GM19035 (cell line): ENCODE results near the gene SERPINA5.

Source experiments
- ATAC-seq: cut with Tn5 transposase; IDR thresholded peaks from one replicate; pipeline ENCODE4 v1.9.1; 2021; ENCODE audit not compliant: unreplicated experiment

The SERPINA5 gene

GRCh38 chr14:94581127-94581999 is at the start of gene SERPINA5:
Gene SERPINA5 (plus strand): TSS chr14:94581426. CDS start chr14:94587363, 5,937 bp downstream.
- ATAC-seq = no peak

- no peak for ATAC-seq
Observed at GRCh38 chr14:94532447-94532846, 48.8 kb upstream of the SERPINA5 start.

- no peak for ATAC-seq
Observed at GRCh38 chr14:94535506-94535905, 45.7 kb upstream of the SERPINA5 start.

- ATAC-seq = no peak
Observed at GRCh38 chr14:94536836-94537235, 44.4 kb upstream of the SERPINA5 start.

GRCh38 chr14:94538070-94538740 is 43.0 kb upstream of the SERPINA5 start:
- ATAC-seq = no peak

GRCh38 chr14:94539181-94539580 is 42.0 kb upstream of the SERPINA5 start:
- ATAC-seq = no peak

- ATAC-seq = no peak
Observed at GRCh38 chr14:94540031-94540794, 41.0 kb upstream of the SERPINA5 start.

GRCh38 chr14:94541234-94541975 is 39.8 kb upstream of the SERPINA5 start:
- no peak for ATAC-seq

- ATAC-seq = no peak
Observed at GRCh38 chr14:94542111-94542810, 39.0 kb upstream of the SERPINA5 start.

GRCh38 chr14:94542811-94543440 is 38.3 kb upstream of the SERPINA5 start:
- ATAC-seq = no peak

- ATAC-seq = no peak
Observed at GRCh38 chr14:94543449-94544124, 37.6 kb upstream of the SERPINA5 start.

- no peak for ATAC-seq
Observed at GRCh38 chr14:94544726-94545125, 36.5 kb upstream of the SERPINA5 start.

GRCh38 chr14:94545131-94545841 is 35.9 kb upstream of the SERPINA5 start:
- ATAC-seq = no peak

- ATAC-seq = no peak
Observed at GRCh38 chr14:94547151-94547680, 34.0 kb upstream of the SERPINA5 start.

GRCh38 chr14:94547726-94548125 is 33.5 kb upstream of the SERPINA5 start:
- ATAC-seq = no peak

GRCh38 chr14:94548131-94548998 is 32.9 kb upstream of the SERPINA5 start:
- ATAC-seq = no peak
